ENCODE results near the gene SAGE1. TPM values are rescaled to one million over a fixed set of nuclear protein-coding genes. Genes with fewer than 3 reads are reported as not detected.

Gene SAGE1
- total and polyA plus RNA-seq, 2 donors (not counting 1 experiment from before 2014, with no cell fraction given), result 0.18 TPM; not detected in 1

GRCh38 chrX:135944486-135944885 is 51.0 kb downstream of the SAGE1 start:
- POLR2A ChIA-PET, result no interaction called here

GRCh38 chrX:135951291-135951690 is 57.8 kb downstream of the SAGE1 start:
- H3K27ac ChIP-seq (ENCODE audit: low read length in 2 of 2), result no peak overlapping the region
- no peak overlapping the region for H2AFZ ChIP-seq (ENCODE audit: insufficient read depth, low read depth, low read length, poor library complexity, severe bottlenecking)
- Mint-ChIP-seq H3K27me3 (no peaks in the 10 kb centered on the region), H3K27ac (no peak overlapping the region), H3K4me3 (no peak overlapping the region), H3K4me1 (no peaks in the 10 kb centered on the region), H3K9me3 (ENCODE audit: insufficient read depth) (no peaks in the 10 kb centered on the region)
- H4K20me1 ChIP-seq (ENCODE audit: control insufficient read depth, insufficient read depth, low read length, poor library complexity, severe bottlenecking), result no peaks in the 10 kb centered on the region
- intact Hi-C loops (cut with micrococcal nuclease), result no loop called here
- no peaks in the 10 kb centered on the region for H3K36me3 ChIP-seq (replicated peaks in 1 of 2; ENCODE audit: control extremely low read depth in 1 of 2, control insufficient read depth in 1 of 2, extremely low read depth in 1 of 2, insufficient read depth in 2 of 2, low read length in 1 of 2)
- DNase-seq (no peak), ATAC-seq (ENCODE audit: low read depth) (no peak)
- WGBS (ENCODE audit: insufficient coverage), result 90% methylated on average over 4 of the region's 4 CpGs
- no peaks in the 10 kb centered on the region for H3K79me2 ChIP-seq (ENCODE audit: control insufficient read depth, insufficient read depth, low read length)
- no peak for TF ChIP-seq CTCF (IDR thresholded peaks at IDR 0.05)
- TF ChIP-seq EZH2 (IDR thresholded peaks at IDR 0.05; ENCODE audit: borderline replicate concordance, insufficient read depth, low read depth, low read length, poor library complexity, severe bottlenecking), result no peak
- no peak overlapping the region for H3K4me2 ChIP-seq (replicated peaks; ENCODE audit: low read depth, low read length, poor library complexity, severe bottlenecking)
- no peaks in the 10 kb centered on the region for H3K4me1 ChIP-seq (ENCODE audit: control insufficient read depth in 2 of 2, insufficient read depth in 2 of 2, low read length in 2 of 2)
- ChIA-PET CTCF (no interaction called here), POLR2A (no interaction called here)
- no peak overlapping the region for H3K9ac ChIP-seq (ENCODE audit: low read length)
- no peaks in the 10 kb centered on the region for H3K27me3 ChIP-seq (replicated peaks in 1 of 4; ENCODE audit: control extremely low read depth in 1 of 4, control insufficient read depth in 3 of 4, insufficient read depth in 4 of 4, low read length in 3 of 4)
- H3K4me3 ChIP-seq (ENCODE audit: control extremely low read depth in 1 of 5, extremely low read depth in 1 of 5, insufficient read depth in 1 of 5, low read depth in 2 of 5, low read length in 4 of 5), result no peak overlapping the region
- no peaks in the 10 kb centered on the region for H3K9me3 ChIP-seq (ENCODE audit: control extremely low read depth in 1 of 3, control insufficient read depth in 2 of 3, insufficient read depth in 1 of 3, low read length in 2 of 3)

More at GRCh38 chrX:135944486-135944885, 51.0 kb downstream of the SAGE1 start:
- Mint-ChIP-seq H3K27ac (no peak overlapping the region), H3K9me3 (ENCODE audit: insufficient read depth) (no peaks in the 10 kb centered on the region), H3K4me1 (no peaks in the 10 kb centered on the region), H3K4me3 (no peak overlapping the region), H3K27me3 (no peaks in the 10 kb centered on the region)
- no CpG with 5 or more reads among the region's 2 CpGs for WGBS (ENCODE audit: insufficient coverage)
- no peak overlapping the region for H3K4me2 ChIP-seq (replicated peaks; ENCODE audit: low read depth, low read length, poor library complexity, severe bottlenecking)
- DNase-seq (no peak), ATAC-seq (ENCODE audit: low read depth) (no peak)
- no peak for TF ChIP-seq CTCF (IDR thresholded peaks at IDR 0.05)
- no peak for TF ChIP-seq EZH2 (IDR thresholded peaks at IDR 0.05; ENCODE audit: borderline replicate concordance, insufficient read depth, low read depth, low read length, poor library complexity, severe bottlenecking)
- no peaks in the 10 kb centered on the region for H3K4me1 ChIP-seq (ENCODE audit: control insufficient read depth in 2 of 2, insufficient read depth in 2 of 2, low read length in 2 of 2)
- no peaks in the 10 kb centered on the region for H4K20me1 ChIP-seq (ENCODE audit: control insufficient read depth, insufficient read depth, low read length, poor library complexity, severe bottlenecking)
- no peak overlapping the region for H3K4me3 ChIP-seq (ENCODE audit: control extremely low read depth in 1 of 5, extremely low read depth in 1 of 5, insufficient read depth in 1 of 5, low read depth in 2 of 5, low read length in 4 of 5)
- no peaks in the 10 kb centered on the region for H3K79me2 ChIP-seq (ENCODE audit: control insufficient read depth, insufficient read depth, low read length)
- intact Hi-C loops (cut with micrococcal nuclease), result no loop called here
- peaks cover 0 to 6% (median 0%) of the 10 kb centered on the region in 3 donors for H3K9me3 ChIP-seq (ENCODE audit: control extremely low read depth in 1 of 3, control insufficient read depth in 2 of 3, insufficient read depth in 1 of 3, low read length in 2 of 3)
- no peaks in the 10 kb centered on the region for H3K27me3 ChIP-seq (replicated peaks in 1 of 4; ENCODE audit: control extremely low read depth in 1 of 4, control insufficient read depth in 3 of 4, insufficient read depth in 4 of 4, low read length in 3 of 4)
- no peak overlapping the region for H3K9ac ChIP-seq (ENCODE audit: low read length)
- H2AFZ ChIP-seq (ENCODE audit: insufficient read depth, low read depth, low read length, poor library complexity, severe bottlenecking), result no peak overlapping the region
- H3K36me3 ChIP-seq (replicated peaks in 1 of 2; ENCODE audit: control extremely low read depth in 1 of 2, control insufficient read depth in 1 of 2, extremely low read depth in 1 of 2, insufficient read depth in 2 of 2, low read length in 1 of 2), result no peaks in the 10 kb centered on the region
- no peak overlapping the region for H3K27ac ChIP-seq (ENCODE audit: low read length in 2 of 2)
- CTCF ChIA-PET, result no interaction called here

Other genes starting within 250 kb of the SAGE1 start
- gene CT45A1, start 180.1 kb upstream of the SAGE1 start, total RNA-seq, result not detected in 2 replicates
- gene CT45A1, start 180.1 kb upstream of the SAGE1 start, polyA plus RNA-seq, result not detected in 2 replicates
- gene CT45A3, start 125.5 kb upstream of the SAGE1 start, total RNA-seq, result not detected in 2 replicates
- gene CT45A3, start 125.5 kb upstream of the SAGE1 start, polyA plus RNA-seq, result not detected in 2 replicates
- not detected in 2 replicates for gene CT45A5, start 108.2 kb upstream of the SAGE1 start, total RNA-seq
- not detected in 2 replicates for gene CT45A5, start 108.2 kb upstream of the SAGE1 start, polyA plus RNA-seq
- not detected in 2 replicates for gene CT45A6, start 90.9 kb upstream of the SAGE1 start, total RNA-seq
- gene CT45A6, start 90.9 kb upstream of the SAGE1 start, polyA plus RNA-seq, result not detected in 2 replicates
- not detected in 2 replicates for gene CT45A2, start 73.7 kb upstream of the SAGE1 start, total RNA-seq
- gene CT45A2, start 73.7 kb upstream of the SAGE1 start, polyA plus RNA-seq, result not detected in 2 replicates
- gene CT45A7, start 56.4 kb upstream of the SAGE1 start, total RNA-seq, result not detected in 2 replicates
- gene CT45A7, start 56.4 kb upstream of the SAGE1 start, polyA plus RNA-seq, result not detected in 2 replicates
- gene CT45A8, start 39.2 kb upstream of the SAGE1 start, total RNA-seq, result not detected in 2 replicates
- not detected in 2 replicates for gene CT45A8, start 39.2 kb upstream of the SAGE1 start, polyA plus RNA-seq
- gene CT45A9, start 21.9 kb upstream of the SAGE1 start, total RNA-seq, result not detected in 2 replicates
- gene CT45A9, start 21.9 kb upstream of the SAGE1 start, polyA plus RNA-seq, result not detected in 2 replicates
- gene CT45A10, start 272 bp upstream of the SAGE1 start, total RNA-seq, result not detected in 2 replicates
- not detected in 2 replicates for gene CT45A10, start 272 bp upstream of the SAGE1 start, polyA plus RNA-seq
- 24.4 and 25.1 TPM in 2 replicates for gene MMGT1, start 80.3 kb downstream of the SAGE1 start, total RNA-seq
- 7.9 and 18.5 TPM in 2 replicates for gene MMGT1, start 80.3 kb downstream of the SAGE1 start, polyA plus RNA-seq
- gene SLC9A6, start 91.7 kb downstream of the SAGE1 start, total RNA-seq, result 14.5 and 15.2 TPM in 2 replicates
- gene SLC9A6, start 91.7 kb downstream of the SAGE1 start, polyA plus RNA-seq, result 3.1 and 6.3 TPM in 2 replicates